ENCODE data around the gene MYO5B. TPM values are rescaled to one million over a fixed set of nuclear protein-coding genes. Genes with fewer than 3 reads are reported as not detected.

Gene MYO5B
- total RNA-seq, 1 experiment from 2014 or later = 29.5 TPM

- no peak for DNase-seq (ENCODE audit: low spot score)
Measured at GRCh38 chr18:49970319-49970718, 224.6 kb downstream of the MYO5B start.

GRCh38 chr18:49968644-49969309 is 226.2 kb downstream of the MYO5B start:
- no peak for DNase-seq (ENCODE audit: low spot score)

GRCh38 chr18:49967636-49968313 is 227.2 kb downstream of the MYO5B start:
- no peak for DNase-seq (ENCODE audit: low spot score)

GRCh38 chr18:49967171-49967570 is 227.8 kb downstream of the MYO5B start:
- no peak for DNase-seq (ENCODE audit: low spot score)

- no peak for DNase-seq (ENCODE audit: low spot score)
Measured at GRCh38 chr18:49966090-49966489, 228.9 kb downstream of the MYO5B start.

- DNase-seq (ENCODE audit: low spot score) = no peak
Measured at GRCh38 chr18:49963217-49963616, 231.7 kb downstream of the MYO5B start.

- no peak for DNase-seq (ENCODE audit: low spot score)
Measured at GRCh38 chr18:49961271-49961670, 233.7 kb downstream of the MYO5B start.

- no peak for DNase-seq (ENCODE audit: low spot score)
Measured at GRCh38 chr18:49960376-49960775, 234.6 kb downstream of the MYO5B start.

- DNase-seq (ENCODE audit: low spot score) = no peak
Measured at GRCh38 chr18:49959176-49959575, 235.8 kb downstream of the MYO5B start.

GRCh38 chr18:49955263-49955662 is 239.7 kb downstream of the MYO5B start:
- no peak for DNase-seq (ENCODE audit: low spot score)

GRCh38 chr18:49953391-49953790 is 241.6 kb downstream of the MYO5B start:
- DNase-seq (ENCODE audit: low spot score) = no peak

GRCh38 chr18:49949951-49950395 is 245.0 kb downstream of the MYO5B start:
- no peak for DNase-seq (ENCODE audit: low spot score)

- no peak for DNase-seq (ENCODE audit: low spot score)
Measured at GRCh38 chr18:49948975-49949374, 246.0 kb downstream of the MYO5B start.

- no peak for DNase-seq (ENCODE audit: low spot score)
Measured at GRCh38 chr18:49944663-49945062, 250.3 kb downstream of the MYO5B start.

GRCh38 chr18:49936821-49937220 is 258.1 kb downstream of the MYO5B start:
- no peak for DNase-seq (ENCODE audit: low spot score)

GRCh38 chr18:49935215-49935614 is 259.7 kb downstream of the MYO5B start:
- no peak for DNase-seq (ENCODE audit: low spot score)

- DNase-seq (ENCODE audit: low spot score) = no peak
Measured at GRCh38 chr18:49934457-49934856, 260.5 kb downstream of the MYO5B start.

- no peak for DNase-seq (ENCODE audit: low spot score)
Measured at GRCh38 chr18:49933530-49934128, 261.3 kb downstream of the MYO5B start.

GRCh38 chr18:49931760-49932159 is 263.2 kb downstream of the MYO5B start:
- no peak for DNase-seq (ENCODE audit: low spot score)

- DNase-seq (ENCODE audit: low spot score) = no peak
Measured at GRCh38 chr18:49931179-49931578, 263.8 kb downstream of the MYO5B start.

GRCh38 chr18:49926106-49926745 is 268.7 kb downstream of the MYO5B start:
- no peak for DNase-seq (ENCODE audit: low spot score)

- DNase-seq (ENCODE audit: low spot score) = no peak
Measured at GRCh38 chr18:49924293-49924983, 270.5 kb downstream of the MYO5B start.
